A549 treated with DMSO at 1 μM for 4 hours (cell line): ENCODE results near the gene NRAS. TPM values are rescaled to one million over a fixed set of nuclear protein-coding genes. Genes with fewer than 3 reads are reported as not detected.

Experiments used
- total RNA-seq: library from RNA; stranded (reverse); fragments of 200-300 nt; extraction: Qiagen RNA extraction; gene quantifications from 5 replicates; pipeline ENCODE4 v1.2.3, GENCODE V29; 2022; ENCODE audit warnings: low read depth

The NRAS gene
- total RNA-seq = 27.3 to 37.2 TPM (median 31.9 TPM) in 5 replicates

DNA sequence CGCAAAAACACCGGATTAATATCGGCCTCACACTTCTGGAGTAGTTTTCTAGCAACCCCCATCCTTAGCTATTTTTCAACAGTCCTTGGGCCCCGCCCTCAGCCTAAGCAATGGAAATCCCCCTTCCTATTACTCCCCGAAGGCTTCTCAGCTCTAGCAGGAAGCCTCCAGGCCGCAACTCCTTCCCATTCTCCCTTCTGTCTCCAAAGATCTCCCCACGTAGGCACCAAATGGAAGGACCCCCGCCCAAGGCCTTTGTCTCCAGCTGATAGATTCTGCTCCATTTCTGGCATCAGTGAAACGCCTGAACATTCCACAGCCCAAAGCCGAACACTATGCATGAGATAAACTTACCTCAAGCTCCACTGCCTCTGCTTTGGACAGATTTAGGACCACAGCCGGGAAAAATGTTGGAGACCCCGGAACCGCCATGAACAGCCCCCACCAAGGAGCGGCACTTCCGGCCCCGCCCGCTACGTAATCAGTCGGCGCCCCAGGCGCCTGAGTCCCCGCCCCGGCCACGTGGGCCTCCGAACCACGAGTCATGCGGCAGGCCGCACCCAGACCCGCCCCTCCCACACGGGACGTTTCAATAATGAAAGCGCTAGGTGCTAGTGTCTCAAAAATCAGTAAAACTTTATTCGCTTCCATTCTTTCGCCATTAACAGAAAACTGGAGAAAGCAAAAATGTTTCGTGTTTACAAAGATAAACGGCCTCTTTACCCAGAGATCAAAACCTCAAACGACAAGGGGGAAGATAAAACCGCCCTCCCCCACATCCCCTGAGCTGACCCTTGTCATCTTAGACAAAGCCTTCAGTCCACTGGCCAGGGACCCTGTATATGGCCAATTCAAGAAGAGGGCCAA, at the start of gene NRAS:
NRAS (minus strand) TSS at position 468 of the 867 bp plus-strand sequence. CDS start 611 bp downstream, outside the sequence.

DNA sequence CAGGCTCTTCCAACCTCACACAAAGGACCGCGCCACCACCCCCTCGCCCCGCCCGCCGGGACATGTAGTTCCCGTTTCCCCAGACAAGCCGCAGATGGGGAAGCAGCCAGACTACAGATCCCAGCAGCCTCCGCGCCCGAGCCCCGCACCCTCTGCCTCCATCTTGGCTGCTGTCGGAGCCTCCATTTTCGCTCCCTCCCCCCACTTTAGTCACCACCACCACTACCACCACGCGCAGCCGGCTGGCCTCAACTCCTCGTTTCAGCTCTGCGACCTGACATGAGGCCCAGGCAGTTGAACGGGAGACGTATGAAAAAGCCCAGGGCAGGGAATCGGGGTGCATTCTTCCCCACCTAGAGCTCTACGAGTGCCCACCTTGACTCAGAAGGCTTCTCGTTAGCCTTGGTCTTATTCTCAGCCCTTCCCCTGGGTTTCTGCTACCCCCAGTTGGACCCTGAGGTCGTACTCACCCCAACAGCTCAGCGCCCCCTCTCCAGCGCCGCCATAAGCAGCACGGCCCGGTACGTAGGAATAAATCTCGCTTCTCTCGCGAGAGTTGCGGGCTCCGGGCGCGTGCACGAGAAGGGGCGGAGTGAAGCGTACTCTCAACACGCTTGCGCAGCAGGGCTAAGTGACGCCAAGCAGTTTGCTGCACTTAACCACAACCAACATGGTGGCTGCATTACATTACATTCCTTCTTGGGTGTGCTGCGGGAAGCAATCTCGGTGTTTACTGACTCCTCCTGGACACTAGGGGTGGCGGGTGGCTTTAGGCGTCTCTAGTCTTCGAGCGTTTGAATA, 41.1 kb upstream of the NRAS start, which contains the start of gene CSDE1:
CSDE1 (minus strand) TSS at position 530 of the 801 bp plus-strand sequence. CDS start 18,094 bp downstream, outside the sequence.

DNA sequence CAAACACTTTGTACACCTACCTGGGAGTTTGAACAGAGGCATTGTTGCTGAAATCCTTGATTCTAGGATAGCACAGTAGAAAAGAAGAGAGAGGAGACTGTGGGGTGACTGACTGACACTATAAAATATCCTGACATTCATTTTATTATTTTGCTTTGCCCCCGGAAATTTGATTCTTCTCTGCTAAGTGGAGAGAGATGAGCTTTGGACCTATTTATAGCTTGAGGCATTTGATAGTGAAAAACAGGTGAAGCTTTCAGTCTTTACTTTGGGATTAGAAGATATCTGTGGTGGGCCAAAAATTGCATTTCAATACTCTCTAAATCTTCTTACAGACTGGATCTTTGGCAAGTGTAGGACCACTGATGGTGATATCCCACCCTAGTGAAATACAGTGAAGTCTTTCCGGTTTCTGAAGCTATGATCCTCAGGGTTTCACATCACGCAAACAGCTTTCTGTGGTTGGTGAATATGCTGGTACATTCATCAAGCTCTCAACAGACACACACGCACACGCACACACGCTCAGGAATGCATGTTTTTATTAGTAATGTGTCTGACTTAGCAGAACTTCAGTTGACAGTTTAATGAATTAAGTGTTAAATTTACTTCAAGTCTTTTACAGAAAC, 21.0 kb downstream of the NRAS start, which contains the start of gene AMPD1:
AMPD1 (minus strand) TSS at position 117 of the 629 bp plus-strand sequence; CDS start at position 42, 75 bp downstream.

DNA sequence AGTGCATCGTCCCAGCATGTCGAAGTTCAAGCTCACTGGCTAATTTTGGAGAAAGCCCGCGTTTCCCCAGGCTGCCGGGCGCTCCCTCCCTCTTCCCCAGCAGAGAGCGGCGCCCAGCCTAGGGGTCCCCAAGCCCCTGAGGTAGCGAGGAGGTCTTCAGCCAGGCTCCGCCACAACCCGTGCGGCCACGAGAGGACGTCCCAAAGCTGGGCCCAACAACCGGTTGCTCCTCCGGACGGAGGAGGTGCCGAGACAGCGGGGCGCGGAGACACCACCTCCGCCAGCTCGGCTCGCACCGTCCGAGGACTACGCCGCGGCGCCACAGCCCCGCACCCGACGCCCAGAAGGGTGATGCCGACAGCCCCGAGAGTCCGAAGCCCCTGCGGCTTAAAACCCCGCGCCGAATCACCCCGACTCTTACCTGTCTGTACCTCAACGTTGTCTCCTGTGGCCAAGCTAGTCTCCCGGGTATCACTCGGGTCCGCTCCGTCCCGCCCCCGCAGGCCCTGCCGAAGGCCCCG, 46.9 kb downstream of the NRAS start, which contains the start of gene DENND2C:
DENND2C (minus strand) TSS at position 488 of the 521 bp plus-strand sequence. CDS start 44,065 bp downstream, outside the sequence.

Other genes starting within 250 kb of the NRAS start
- 10.7 to 16.9 TPM (median 15.2 TPM) in 5 replicates for gene TRIM33, start 205.6 kb downstream of the NRAS start, total RNA-seq
- gene BCAS2, start 135.2 kb downstream of the NRAS start, total RNA-seq = 26.3 to 31.4 TPM (median 30.4 TPM) in 5 replicates
- gene DENND2C, start 46.7 kb downstream of the NRAS start, total RNA-seq = 0.28 to 0.72 TPM (median 0.41 TPM) in 5 replicates
- not detected in 5 replicates for gene AMPD1, start 21.2 kb downstream of the NRAS start, total RNA-seq
- 128 to 163 TPM (median 146 TPM) in 5 replicates for gene CSDE1, start 41.2 kb upstream of the NRAS start, total RNA-seq
- gene SIKE1, start 63.9 kb upstream of the NRAS start, total RNA-seq = 15.5 to 21.7 TPM (median 18.2 TPM) in 5 replicates
- gene SYCP1, start 138.1 kb upstream of the NRAS start, total RNA-seq = not detected in 5 replicates